ENCODE results near the gene MYO1F.

MYO1F gene

DNA sequence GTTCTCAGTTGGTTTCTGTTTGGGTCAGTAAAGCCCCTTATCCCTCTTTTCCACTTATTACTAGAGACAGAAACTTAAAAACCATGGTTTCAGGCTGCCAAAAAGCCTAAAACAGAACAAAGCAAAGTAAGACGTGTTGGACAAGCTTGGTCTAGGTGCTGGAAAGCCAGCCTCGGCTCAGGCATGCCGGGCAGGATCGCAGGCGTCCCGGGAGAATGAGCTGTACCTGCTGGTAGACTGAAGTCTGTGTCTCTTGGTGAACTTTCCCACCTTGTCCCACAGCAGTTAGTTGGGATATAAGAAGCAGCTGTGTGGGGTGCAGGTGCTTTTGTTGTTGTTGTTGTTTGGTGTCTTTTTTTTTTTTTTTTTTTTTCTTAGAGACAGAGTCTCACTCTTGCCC lies 95.6 kb downstream of the MYO1F start:
- Histone ChIP-seq H3K4me3 (ENCODE audit: low read depth, low read length) (no peak overlapping the region), H3K27ac (no peak overlapping the region), H3K4me2 (ENCODE audit: low read length) (no peak overlapping the region), H3K36me3 (ENCODE audit: control insufficient read depth, insufficient read depth, low read length) (no peaks in the 10 kb centered on the region), H3K79me2 (peaks cover 50% of the 10 kb centered on the region), H3K9ac (no peak overlapping the region), H2AFZ (no peak overlapping the region), H3K9me3 (ENCODE audit: control insufficient read depth, low read length) (no peaks in the 10 kb centered on the region), H3K4me1 (peaks cover 12% of the 10 kb centered on the region), H3K27me3 (ENCODE audit: control insufficient read depth, insufficient read depth, low read length) (no peaks in the 10 kb centered on the region)
- TF ChIP-seq, protein P1, sequence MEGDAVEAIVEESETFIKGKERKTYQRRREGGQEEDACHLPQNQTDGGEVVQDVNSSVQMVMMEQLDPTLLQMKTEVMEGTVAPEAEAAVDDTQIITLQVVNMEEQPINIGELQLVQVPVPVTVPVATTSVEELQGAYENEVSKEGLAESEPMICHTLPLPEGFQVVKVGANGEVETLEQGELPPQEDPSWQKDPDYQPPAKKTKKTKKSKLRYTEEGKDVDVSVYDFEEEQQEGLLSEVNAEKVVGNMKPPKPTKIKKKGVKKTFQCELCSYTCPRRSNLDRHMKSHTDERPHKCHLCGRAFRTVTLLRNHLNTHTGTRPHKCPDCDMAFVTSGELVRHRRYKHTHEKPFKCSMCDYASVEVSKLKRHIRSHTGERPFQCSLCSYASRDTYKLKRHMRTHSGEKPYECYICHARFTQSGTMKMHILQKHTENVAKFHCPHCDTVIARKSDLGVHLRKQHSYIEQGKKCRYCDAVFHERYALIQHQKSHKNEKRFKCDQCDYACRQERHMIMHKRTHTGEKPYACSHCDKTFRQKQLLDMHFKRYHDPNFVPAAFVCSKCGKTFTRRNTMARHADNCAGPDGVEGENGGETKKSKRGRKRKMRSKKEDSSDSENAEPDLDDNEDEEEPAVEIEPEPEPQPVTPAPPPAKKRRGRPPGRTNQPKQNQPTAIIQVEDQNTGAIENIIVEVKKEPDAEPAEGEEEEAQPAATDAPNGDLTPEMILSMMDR (IDR thresholded peaks at IDR 0.05): no peak

- Histone ChIP-seq H3K4me1 (peaks cover 12% of the 10 kb centered on the region), H3K36me3 (ENCODE audit: control insufficient read depth, insufficient read depth, low read length) (no peaks in the 10 kb centered on the region)
Observed at GRCh38 chr19:8481201-8481600, 96.0 kb downstream of the MYO1F start.

DNA sequence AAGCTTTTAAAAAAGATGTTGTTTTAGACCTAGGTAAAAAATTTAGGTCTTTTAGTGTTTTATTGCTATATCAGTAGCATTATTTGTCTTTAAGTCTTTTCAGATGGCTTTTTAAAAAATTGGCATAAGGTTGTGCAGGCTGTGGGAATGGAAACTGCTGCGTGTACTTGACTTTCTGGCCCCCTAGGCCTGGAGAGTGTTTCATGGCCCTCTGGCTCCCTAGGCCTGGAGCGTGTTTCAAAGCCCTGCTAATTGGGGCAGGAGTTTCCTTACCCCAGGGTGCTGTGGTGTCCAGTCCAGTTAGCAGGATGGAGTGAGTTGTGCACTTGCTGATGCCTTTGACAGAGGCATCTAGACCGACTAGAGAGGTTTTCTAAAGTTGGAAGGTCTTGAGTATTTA lies 98.6 kb downstream of the MYO1F start:
- Histone ChIP-seq H3K4me1 (peaks cover 12% of the 10 kb centered on the region), H2AFZ (no peak overlapping the region), H3K9ac (no peak overlapping the region), H3K79me2 (peaks cover 58% of the 10 kb centered on the region), H3K9me3 (ENCODE audit: control insufficient read depth, low read length) (no peaks in the 10 kb centered on the region), H3K27me3 (ENCODE audit: control insufficient read depth, insufficient read depth, low read length) (no peaks in the 10 kb centered on the region), H3K27ac (no peak overlapping the region), H3K4me3 (ENCODE audit: low read depth, low read length) (no peak overlapping the region), H3K36me3 (ENCODE audit: control insufficient read depth, insufficient read depth, low read length) (no peaks in the 10 kb centered on the region), H3K4me2 (ENCODE audit: low read length) (no peak overlapping the region)
- TF ChIP-seq, protein P1 (IDR thresholded peaks at IDR 0.05): no peak

More at GRCh38 chr19:8481201-8481600, 96.0 kb downstream of the MYO1F start:
- Histone ChIP-seq H3K9ac (no peak overlapping the region), H2AFZ (no peak overlapping the region), H3K27ac (peak overlapping the region; percentile 41), H3K4me3 (ENCODE audit: low read depth, low read length) (no peak overlapping the region), H3K79me2 (peaks cover 53% of the 10 kb centered on the region), H3K4me2 (ENCODE audit: low read length) (no peak overlapping the region), H3K9me3 (ENCODE audit: control insufficient read depth, low read length) (no peaks in the 10 kb centered on the region), H3K27me3 (ENCODE audit: control insufficient read depth, insufficient read depth, low read length) (no peaks in the 10 kb centered on the region)
- TF ChIP-seq, protein P1 (IDR thresholded peaks at IDR 0.05): no peak

- TF ChIP-seq, protein P1 (IDR thresholded peaks at IDR 0.05): no peak
- H3K4me1 ChIP-seq: peaks cover 12% of the 10 kb centered on the region
Observed at GRCh38 chr19:8477889-8478288, 99.4 kb downstream of the MYO1F start.

DNA sequence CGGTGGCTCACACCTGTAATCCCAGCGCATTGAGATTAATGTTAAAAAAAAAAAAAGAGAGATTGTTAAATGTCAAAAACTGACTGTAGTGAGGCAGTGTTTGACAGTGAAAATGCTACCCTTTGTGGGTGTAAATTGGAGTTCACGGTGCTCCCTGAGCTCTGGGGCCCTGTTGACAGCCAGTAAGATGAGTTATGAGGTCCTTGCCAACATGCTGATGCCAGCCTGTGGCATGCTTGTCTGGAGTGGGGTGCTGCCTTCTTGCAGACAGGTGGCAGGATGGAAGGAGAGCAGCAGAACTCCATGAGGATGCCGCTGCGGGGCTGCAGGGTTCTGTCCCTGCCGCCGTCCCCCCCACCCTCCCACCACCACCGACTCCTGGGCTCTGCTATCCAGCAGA lies 100.7 kb downstream of the MYO1F start:
- Histone ChIP-seq H3K27ac (no peak overlapping the region), H3K4me1 (peaks cover 12% of the 10 kb centered on the region), H2AFZ (no peak overlapping the region)

More at GRCh38 chr19:8477889-8478288, 99.4 kb downstream of the MYO1F start:
- no peaks in the 10 kb centered on the region for H3K9me3 ChIP-seq (ENCODE audit: control insufficient read depth, low read length)
- H3K27ac ChIP-seq: no peak overlapping the region
- H3K27me3 ChIP-seq (ENCODE audit: control insufficient read depth, insufficient read depth, low read length): no peaks in the 10 kb centered on the region
- H2AFZ ChIP-seq: no peak overlapping the region
- H3K36me3 ChIP-seq (ENCODE audit: control insufficient read depth, insufficient read depth, low read length): no peaks in the 10 kb centered on the region
- H3K9ac ChIP-seq: no peak overlapping the region
- peaks cover 59% of the 10 kb centered on the region for H3K79me2 ChIP-seq
- H3K4me2 ChIP-seq (ENCODE audit: low read length): no peak overlapping the region
- no peak overlapping the region for H3K4me3 ChIP-seq (ENCODE audit: low read depth, low read length)

More for the DNA sequence above, 100.7 kb downstream of the MYO1F start:
- Histone ChIP-seq H3K27me3 (ENCODE audit: control insufficient read depth, insufficient read depth, low read length) (no peaks in the 10 kb centered on the region), H3K9me3 (ENCODE audit: control insufficient read depth, low read length) (no peaks in the 10 kb centered on the region), H3K4me2 (ENCODE audit: low read length) (no peak overlapping the region), H3K4me3 (ENCODE audit: low read depth, low read length) (no peak overlapping the region), H3K79me2 (peaks cover 63% of the 10 kb centered on the region), H3K9ac (no peak overlapping the region), H3K36me3 (ENCODE audit: control insufficient read depth, insufficient read depth, low read length) (no peaks in the 10 kb centered on the region)
- TF ChIP-seq, protein P1 (IDR thresholded peaks at IDR 0.05): no peak

Measured in parathyroid adenoma (tissue), 2 donors.